Measurements from ENCODE around the gene BMERB1.
"Not testable (repeated sequence)": the region's sequence is repeated elsewhere in the genome, so short reads cannot be mapped to it uniquely, and the experiment has no call there.

The BMERB1 gene

GRCh38 chr16:15566095-15566494, 131.7 kb downstream of the BMERB1 start:
- DNase-seq = no peak

GRCh38 chr16:15567823-15568222, 133.4 kb downstream of the BMERB1 start:
- no peak for DNase-seq

GRCh38 chr16:15570666-15571065, 136.3 kb downstream of the BMERB1 start:
- DNase-seq = not testable (repeated sequence)

- DNase-seq = no peak
These were observed 137.2 kb downstream of the BMERB1 start for GRCh38 chr16:15571557-15571956.

GRCh38 chr16:15572329-15573001, 138.1 kb downstream of the BMERB1 start:
- DNase-seq = no peak

- no peak for DNase-seq
These were observed 139.0 kb downstream of the BMERB1 start for GRCh38 chr16:15573274-15573895.

- DNase-seq = not testable (repeated sequence)
These were observed 139.7 kb downstream of the BMERB1 start for GRCh38 chr16:15573896-15574613.

DNA sequence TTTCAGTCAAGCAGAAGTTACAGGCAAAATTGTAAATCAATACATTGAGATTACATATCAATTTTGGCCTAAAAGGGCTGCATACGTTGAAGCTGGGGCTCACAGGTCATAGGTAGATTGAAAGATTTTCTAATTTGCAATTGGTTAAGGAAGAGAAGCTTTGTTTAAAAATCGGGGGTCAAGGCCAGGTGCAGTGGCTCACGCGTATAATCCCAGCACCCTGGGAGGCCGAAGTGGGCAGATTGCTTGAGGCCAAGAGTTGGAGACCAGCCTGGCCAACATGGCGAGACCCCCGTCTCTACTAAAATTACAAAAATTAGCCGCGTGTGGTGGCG, 140.2 kb downstream of the BMERB1 start:
- no peak for DNase-seq

GRCh38 chr16:15575293-15576049, 141.1 kb downstream of the BMERB1 start:
- DNase-seq = no peak

DNA sequence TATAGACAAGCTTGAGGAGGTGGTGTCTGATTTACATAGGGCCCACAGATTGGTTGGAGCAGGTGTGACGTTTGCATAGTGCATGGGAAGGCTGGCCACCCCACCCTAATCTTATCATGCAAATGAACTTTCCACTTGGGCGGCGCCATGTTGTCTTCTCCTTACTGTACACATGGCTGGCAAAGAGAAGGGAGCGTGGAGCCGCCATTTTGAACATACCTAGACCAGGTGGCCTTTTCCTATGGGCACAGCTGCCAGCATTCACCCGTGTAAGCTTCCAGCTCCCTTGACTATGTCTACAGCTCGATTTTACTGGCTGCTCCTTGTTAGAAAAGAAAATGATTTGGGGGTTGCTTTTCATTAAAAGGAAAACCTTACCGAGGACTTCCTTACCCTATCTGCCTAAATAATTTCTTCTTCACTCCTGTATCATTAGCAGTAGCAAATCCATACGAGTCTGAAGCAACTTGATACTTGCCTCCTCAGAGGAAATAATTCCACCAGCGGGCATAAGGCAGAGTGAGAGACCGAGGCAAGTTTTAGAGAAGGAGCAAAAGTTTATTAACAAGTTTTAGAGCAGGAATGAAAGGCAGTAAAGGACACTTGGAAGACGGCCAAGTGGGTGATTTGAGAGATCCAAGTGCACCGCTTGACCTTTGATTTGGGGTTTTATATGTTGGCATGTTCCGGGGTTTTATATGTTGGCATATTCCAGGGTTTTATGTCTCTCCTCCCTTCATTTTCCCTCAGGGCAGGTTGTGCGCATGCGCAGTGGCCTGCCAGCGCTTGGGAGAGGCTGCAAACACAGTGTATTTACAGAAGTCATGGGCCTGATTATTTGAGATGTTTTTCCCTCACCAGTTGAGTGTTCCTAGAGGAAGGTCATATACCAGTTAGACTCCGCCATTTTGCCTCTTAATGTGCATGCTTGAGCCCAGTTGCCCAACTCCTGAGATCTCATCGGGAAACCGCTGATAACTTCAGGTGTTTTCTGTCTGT, 142.9 kb downstream of the BMERB1 start:
- no peak for DNase-seq

DNA sequence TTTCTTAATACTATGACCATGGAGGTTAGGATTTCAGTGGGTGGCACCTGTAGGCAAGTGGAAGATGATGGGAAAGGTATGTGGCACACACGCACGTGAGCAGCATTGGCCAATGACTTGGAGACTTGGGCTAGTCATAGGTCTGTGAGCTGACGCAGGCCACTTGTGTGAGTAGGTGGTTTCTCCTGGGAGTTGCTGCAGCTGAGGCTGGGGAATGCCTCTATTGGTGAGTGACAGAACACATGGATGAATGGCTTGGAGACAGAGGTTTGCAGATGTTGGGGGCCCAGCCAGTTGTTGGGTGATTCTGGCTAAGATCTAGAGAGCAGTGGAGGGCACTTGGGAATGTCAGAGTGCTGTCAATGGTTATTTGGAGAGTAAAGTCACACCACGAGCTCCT, 144.4 kb downstream of the BMERB1 start:
- DNase-seq = no peak

GRCh38 chr16:15581127-15581815, 146.9 kb downstream of the BMERB1 start:
- no peak for DNase-seq

GRCh38 chr16:15583526-15583925, 149.1 kb downstream of the BMERB1 start:
- DNase-seq = no peak

DNA sequence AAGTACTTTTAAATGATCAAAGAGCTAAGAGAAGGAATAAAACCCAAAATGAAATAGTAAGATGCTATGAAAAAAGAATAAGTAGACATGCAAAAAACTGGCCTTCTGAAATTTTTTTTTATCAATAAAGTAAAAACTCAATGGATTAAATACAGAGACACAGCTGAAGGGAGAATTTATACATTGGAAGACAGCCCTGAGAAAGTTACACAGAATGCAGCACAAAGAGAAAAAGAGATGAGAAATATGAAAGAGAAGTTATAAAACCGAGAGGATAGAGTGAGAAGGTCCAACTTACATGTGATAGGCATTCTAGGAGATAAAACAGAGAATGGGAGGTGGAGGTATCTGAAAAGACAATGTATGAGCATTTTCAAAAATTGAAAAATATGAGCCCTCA, 151.6 kb downstream of the BMERB1 start:
- no peak for DNase-seq

DNA sequence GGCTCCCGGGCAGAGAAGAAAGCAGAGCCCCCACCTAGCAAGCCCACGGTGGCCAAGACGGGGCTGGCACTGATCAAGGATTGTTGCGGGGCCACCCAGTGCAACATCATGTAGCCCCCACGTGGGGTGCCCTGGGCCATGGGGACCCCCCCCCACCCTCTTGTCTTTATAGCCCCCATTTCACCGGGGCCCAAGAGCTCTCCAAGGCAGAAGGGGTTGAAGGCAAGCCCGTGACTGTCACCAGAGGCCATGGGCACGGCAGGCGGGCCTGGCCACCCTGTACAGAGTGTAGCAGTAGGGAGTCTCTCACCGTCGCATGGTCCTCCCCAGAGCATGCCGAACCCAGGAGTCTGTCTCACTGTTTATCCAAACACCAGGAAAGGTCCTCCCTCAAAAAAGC, 152.3 kb downstream of the BMERB1 start:
- no peak for DNase-seq

- no peak for DNase-seq
These were observed 152.9 kb downstream of the BMERB1 start for GRCh38 chr16:15587152-15587825.

DNA sequence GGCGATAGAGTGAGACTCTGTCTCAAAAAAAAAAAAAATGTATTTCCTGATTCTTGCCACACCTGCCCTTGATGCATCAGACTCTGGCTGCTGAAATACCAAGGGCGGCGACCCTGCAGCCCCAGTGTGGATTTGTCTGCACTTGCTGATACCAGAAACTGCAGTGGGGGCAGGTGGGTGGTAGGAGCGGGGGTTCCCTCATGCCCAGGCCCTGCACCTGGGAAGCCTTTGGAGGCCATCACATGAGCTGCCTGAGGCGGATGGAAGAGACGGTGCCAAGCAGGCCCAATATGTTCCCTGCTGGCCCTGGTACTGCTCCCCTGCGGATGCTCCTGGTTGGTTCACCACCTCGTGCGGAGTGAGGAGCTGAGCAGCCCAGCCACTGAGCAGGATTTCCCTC, 157.9 kb downstream of the BMERB1 start:
- DNase-seq = no peak

- no peak for DNase-seq
These were observed 158.8 kb downstream of the BMERB1 start for GRCh38 chr16:15593235-15593634.

- no peak for DNase-seq
These were observed 160.4 kb downstream of the BMERB1 start for GRCh38 chr16:15594711-15595320.

- DNase-seq = no peak
These were observed 162.7 kb downstream of the BMERB1 start for GRCh38 chr16:15597135-15597534.

Data from NCI-H187 (cell line).